IMR-90 (cell line): ENCODE measurements around the gene KAZN. TPM values are rescaled to one million over a fixed set of nuclear protein-coding genes. Genes with fewer than 3 reads are reported as not detected.

Source experiments
- ATAC-seq: fragments of 200-7000 bp; cut with Tn5 transposase; 2 replicates; pipeline ENCODE4 v1.9.1; 2020; ENCODE audit warnings: low read depth, mild to moderate bottlenecking, moderate library complexity
- BruUV-seq: library from RNA; stranded (reverse); fragments of 400-500 nt; replicated peaks from 2 replicates; lab custom pipeline; 2021; lab: Mats Ljungman, UMichigan
- CTCF ChIA-PET: fragments of 300-600 bp; formaldehyde crosslinking; extraction: SDS; loops from one replicate; lab custom pipeline; 2021; ENCODE audit warnings: antibody characterized with exemption; lab: Yijun Ruan, JAX
- POLR2A ChIA-PET: fragments of 300-600 bp; sonication (Branson Sonifier 250); formaldehyde crosslinking; loops from one replicate; lab custom pipeline; 2022; ENCODE audit warnings: antibody characterized with exemption; ENCODE audit not compliant: unreplicated experiment; lab: Charles Lee
- DNase-seq: peaks from one replicate; pipeline ENCODE4 v3.0.0; 2013
- H2AFZ ChIP-seq: replicated peaks from 2 replicates; pipeline ENCODE3; 2013; ENCODE audit warnings: low read length, mild to moderate bottlenecking; ENCODE audit not compliant: poor library complexity
- H2AK5ac ChIP-seq: 2 replicates; pipeline ENCODE4 v1.6.1; 2013; ENCODE audit warnings: low read depth, low read length, inconsistent platforms
- H2AK9ac ChIP-seq: replicated peaks from 2 replicates; pipeline ENCODE3; 2013; ENCODE audit warnings: mild to moderate bottlenecking, low read depth, low read length, moderate library complexity; ENCODE audit not compliant: poor library complexity
- H2BK120ac ChIP-seq: 2 replicates; pipeline ENCODE4 v1.6.1; 2013; ENCODE audit warnings: low read depth, low read length, inconsistent platforms
- H2BK15ac ChIP-seq: 3 replicates; pipeline ENCODE4 v1.6.1; 2013; ENCODE audit warnings: low read depth, low read length, inconsistent platforms
- H2BK20ac ChIP-seq: 2 replicates; pipeline ENCODE4 v1.6.1; 2013; ENCODE audit warnings: low read depth, mild to moderate bottlenecking, inconsistent platforms, low read length, moderate library complexity
- H2BK5ac ChIP-seq: 2 replicates; pipeline ENCODE4 v1.6.1; 2013; ENCODE audit warnings: mild to moderate bottlenecking, low read depth, low read length, inconsistent platforms; ENCODE audit not compliant: poor library complexity, severe bottlenecking
- H3K14ac ChIP-seq: replicated peaks from 2 replicates; pipeline ENCODE4 v1.6.1; 2013; ENCODE audit warnings: low read depth, low read length, inconsistent platforms
- H3K18ac ChIP-seq: 2 replicates; pipeline ENCODE4 v1.6.1; 2013; ENCODE audit warnings: low read depth, low read length, control low read depth
- H3K23ac ChIP-seq: 2 replicates; pipeline ENCODE4 v1.6.1; 2013; ENCODE audit warnings: low read depth, low read length, inconsistent platforms
- H3K27ac ChIP-seq: 2 replicates; pipeline ENCODE4 v1.5.1; 2013; ENCODE audit warnings: mild to moderate bottlenecking, control low read depth, low read length; ENCODE audit not compliant: insufficient read depth
- H3K27me3 ChIP-seq: 2 replicates; pipeline ENCODE4 v1.6.1; 2013; ENCODE audit warnings: low read length; ENCODE audit not compliant: control insufficient read depth, insufficient read depth
- H3K36me3 ChIP-seq: 2 replicates; pipeline ENCODE4 v1.6.1; 2013; ENCODE audit warnings: low read length, mixed read lengths; ENCODE audit not compliant: control insufficient read depth, insufficient read depth
- H3K4ac ChIP-seq: 2 replicates; pipeline ENCODE4 v1.6.1; 2013; ENCODE audit warnings: low read depth, low read length, inconsistent platforms
- H3K4me1 ChIP-seq: 2 replicates; pipeline ENCODE4 v1.6.1; 2013; ENCODE audit warnings: low read length, mixed read lengths; ENCODE audit not compliant: control insufficient read depth, insufficient read depth
- H3K4me2 ChIP-seq: 2 replicates; pipeline ENCODE4 v1.6.1; 2013; ENCODE audit warnings: low read depth, mild to moderate bottlenecking, control low read depth, low read length, moderate library complexity
- H3K4me3 ChIP-seq: 2 replicates; pipeline ENCODE4 v1.5.1; 2013; ENCODE audit warnings: low read depth, mild to moderate bottlenecking, control low read depth, low read length, moderate library complexity; ENCODE audit not compliant: insufficient read depth
- H3K56ac ChIP-seq: 2 replicates; pipeline ENCODE4 v1.6.1; 2013; ENCODE audit warnings: low read length, inconsistent platforms; ENCODE audit not compliant: insufficient read depth; ENCODE audit errors: extremely low read depth
- H3K79me1 ChIP-seq, 2 experiments: 2 replicates each; pipeline ENCODE4 v1.6.1; 2013; ENCODE audit warnings: low read length in 2 of 2, inconsistent platforms in 1 of 2, low read depth in 1 of 2
- H3K9ac ChIP-seq: 2 replicates; pipeline ENCODE4 v1.6.1; 2013; ENCODE audit warnings: low read depth, low read length, control low read depth
- H3K9me1 ChIP-seq: 2 replicates; pipeline ENCODE4 v1.6.1; 2013; ENCODE audit warnings: low read length, inconsistent platforms; ENCODE audit not compliant: insufficient read depth
- H3K9me3 ChIP-seq: 2 replicates; pipeline ENCODE4 v1.6.1; 2013; ENCODE audit warnings: low read length; ENCODE audit not compliant: control insufficient read depth, insufficient read depth
- H4K20me1 ChIP-seq: 2 replicates; pipeline ENCODE4 v1.6.1; 2013; ENCODE audit warnings: low read length, inconsistent platforms; ENCODE audit not compliant: insufficient read depth
- H4K5ac ChIP-seq: 2 replicates; pipeline ENCODE4 v1.6.1; 2013; ENCODE audit warnings: mild to moderate bottlenecking, low read depth, low read length, control low read depth
- H4K8ac ChIP-seq, 2 experiments: 2 replicates each; pipeline ENCODE4 v1.6.1; 2013; ENCODE audit warnings: low read depth in 2 of 2, low read length in 2 of 2, control low read depth in 1 of 2, inconsistent platforms in 1 of 2
- H4K91ac ChIP-seq: 2 replicates; pipeline ENCODE4 v1.6.1; 2013; ENCODE audit warnings: low read depth, low read length, inconsistent platforms; ENCODE audit not compliant: insufficient read depth
- BHLHE40 ChIP-seq: fragments of 150-350 bp; IDR thresholded peaks from 2 replicates; pipeline ENCODE4 v1.6.1; 2016; ENCODE audit warnings: mild to moderate bottlenecking, low read depth, low read length
- CEBPB ChIP-seq: IDR thresholded peaks from 2 replicates; pipeline ENCODE4 v1.6.1; 2012; ENCODE audit warnings: low read depth, low read length, improper control_type of control experiment
- CHD1 ChIP-seq: IDR thresholded peaks from 2 replicates; pipeline ENCODE4 v1.6.1; 2012; ENCODE audit warnings: low read depth, low read length, improper control_type of control experiment
- ELK1 ChIP-seq: fragments of 150-350 bp; IDR thresholded peaks from 2 replicates; pipeline ENCODE4 v1.6.1; 2016; ENCODE audit warnings: low read depth, mild to moderate bottlenecking, low read length, moderate library complexity, borderline replicate concordance
- FOS ChIP-seq: fragments of 150-350 bp; IDR thresholded peaks from 2 replicates; pipeline ENCODE4 v1.6.1; 2016; ENCODE audit warnings: low read depth, low read length
- MAFK ChIP-seq: IDR thresholded peaks from 2 replicates; pipeline ENCODE4 v1.6.1; 2012; ENCODE audit warnings: low read depth, low read length, improper control_type of control experiment
- NFE2L2 ChIP-seq: fragments of 150-350 bp; IDR thresholded peaks from 2 replicates; pipeline ENCODE4 v1.6.1; 2016; ENCODE audit warnings: low read depth, mild to moderate bottlenecking, low read length
- POLR2A ChIP-seq: IDR thresholded peaks from 2 replicates; pipeline ENCODE4 v1.6.1; 2012; ENCODE audit warnings: mild to moderate bottlenecking, low read depth, low read length
- WGBS, 2 experiments: methylation state at CpG; one replicate each; pipeline versions ENCODE4 v1.1.5 to v1.1.7; 2013; ENCODE audit warnings: missing lambda C conversion rate in 2 of 2; ENCODE audit not compliant: insufficient read length in 1 of 2; ENCODE audit errors: extremely low coverage in 2 of 2; 5-methylcytosine and 5-hydroxymethylcytosine counted together
- dilution Hi-C: fragments of 300-500 bp; cut with HindIII; formaldehyde crosslinking; loops from one replicate; pipeline ENCODE4 v1.14.3; 2018; ENCODE audit warnings: low sequenced_read_pairs; ENCODE audit not compliant: unreplicated experiment
- in situ Hi-C: fragments of 300-500 bp; cut with MboI; formaldehyde crosslinking; loops from 3 replicates; pipeline ENCODE4 v1.14.3; 2019; ENCODE audit warnings: low sequenced_read_pairs, inconsistent platforms, mixed read lengths
- intact Hi-C: fragments of 100-400 bp; cut with micrococcal nuclease; formaldehyde crosslinking; loops from 2 replicates; pipeline ENCODE4 v1.10.0; 2022
- polyA plus RNA-seq, 3 experiments: library from polyadenylated mRNA; depleted of rRNA; stranded (reverse); fragments of >200 nt; gene quantifications; 2 replicates each; pipeline ENCODE4 v1.2.3, GENCODE V29; 2012; ENCODE audit warnings: low replicate concordance in 1 of 3
- total RNA-seq: library from RNA; depleted of rRNA; stranded (reverse); fragments of >200 nt; gene quantifications from 2 replicates; pipeline ENCODE4 v1.2.3, GENCODE V29; 2012

KAZN gene
- total and polyA plus RNA-seq, 2 of the 4 experiments (the other 2 are of a cell fraction): 5.2 to 10.5 TPM

GRCh38 chr1:14745001-14745720 lies 146.7 kb downstream of the KAZN start (continued):
- TF ChIP-seq BHLHE40: no peak

- Histone ChIP-seq H2BK20ac (no peak overlapping the region; the same call in 1 of the 2 replicates), H3K9ac (no peak overlapping the region), H4K20me1 (no peaks in the 10 kb centered on the region), H3K4me2 (no peak overlapping the region; the same call in 1 of the 2 replicates), H4K5ac (no peak overlapping the region), H2BK5ac (no peak overlapping the region), H2BK120ac (no peak overlapping the region), H3K79me1 (no peaks in the 10 kb centered on the region), H3K9me1 (peaks cover 8% of the 10 kb centered on the region), H3K27ac (no peak overlapping the region), H3K4me1 (peaks cover 19% of the 10 kb centered on the region), H4K91ac (no peak overlapping the region), H3K4ac (no peak overlapping the region), H2AK5ac (no peak overlapping the region), H3K56ac (no peak overlapping the region), H2BK15ac (peak overlapping the region; percentile 71; the same call in 1 of the 3 replicates), H3K27me3 (no peaks in the 10 kb centered on the region), H3K4me3 (no peak overlapping the region), H4K8ac (no peak overlapping the region), H3K18ac (no peak overlapping the region; the same call in 1 of the 2 replicates), H3K23ac (no peak overlapping the region), H3K9me3 (no peaks in the 10 kb centered on the region), H3K14ac (no peak overlapping the region; the same call in 1 of the 2 replicates), H2AK9ac (no peak overlapping the region), H2AFZ (no peak overlapping the region), H3K36me3 (no peaks in the 10 kb centered on the region)
- dilution Hi-C loops (no loop called here), intact Hi-C loops (loop anchor here (10.0 kb wide), 1 partner anchor 279 kb away; no protein-coding TSS in a partner anchor), in situ Hi-C loops (no loop called here)
- TF ChIP-seq BHLHE40 (no peak), NFE2L2 (peak; percentile 86), CHD1 (no peak), MAFK (peak; percentile 48), POLR2A (no peak), FOS (no peak), CEBPB (peak; percentile 55), ELK1 (no peak)
- DNase-seq (no peak), ATAC-seq (no peak)
- WGBS, 2 experiments: no CpG with 5 or more reads among the region's 6 CpGs
- ChIA-PET POLR2A (no interaction called here), CTCF (interaction anchor here (0.6 kb wide), 1 partner anchor 340 kb away, joined by 6 read pairs; no protein-coding TSS in a partner anchor)
- no TSS peak for BruUV-seq
Measured at GRCh38 chr1:14745789-14746188, 147.3 kb downstream of the KAZN start.
